ENCODE data around the gene ZNF791.
"Not testable (repeated sequence)": the region's sequence is repeated elsewhere in the genome, so short reads cannot be mapped to it uniquely, and the experiment has no call there.

Gene ZNF791

GRCh38 chr19:12610540-12611360, at the start of gene ZNF791, which contains the start of gene ZNF490:
ZNF791 (plus strand) TSS chr19:12610920; CDS start chr19:12611080, 160 bp downstream.
ZNF490 (minus strand) TSS chr19:12610813; CDS start chr19:12610680, 133 bp downstream.
- DNase-seq: peak; percentile 56 to 97 (median 94)

- DNase-seq: peak in 13 of 14 donors; percentile 29 to 90 (median 82)
Observed at GRCh38 chr19:12564016-12564664, 46.6 kb upstream of the ZNF791 start.

- DNase-seq: not testable (repeated sequence)
Observed at GRCh38 chr19:12566380-12566779, 44.3 kb upstream of the ZNF791 start.

GRCh38 chr19:12567951-12568350, 42.8 kb upstream of the ZNF791 start:
- no peak for DNase-seq

- DNase-seq: no peak
Observed at GRCh38 chr19:12574036-12574435, 36.7 kb upstream of the ZNF791 start.

GRCh38 chr19:12578641-12579040, 32.1 kb upstream of the ZNF791 start:
- no peak for DNase-seq

- DNase-seq: no peak
Observed at GRCh38 chr19:12580180-12580694, 30.5 kb upstream of the ZNF791 start.

GRCh38 chr19:12581100-12581499, 29.6 kb upstream of the ZNF791 start:
- no peak for DNase-seq

- DNase-seq: no peak
Observed at GRCh38 chr19:12596485-12596884, 14.2 kb upstream of the ZNF791 start.

- DNase-seq: no peak
Observed at GRCh38 chr19:12596927-12597548, 13.7 kb upstream of the ZNF791 start.

- no peak for DNase-seq
Observed at GRCh38 chr19:12597594-12597993, 13.1 kb upstream of the ZNF791 start.

GRCh38 chr19:12603714-12604113, 7.0 kb upstream of the ZNF791 start:
- no peak for DNase-seq

GRCh38 chr19:12606796-12607195, 3.9 kb upstream of the ZNF791 start:
- no peak for DNase-seq

- peak in 1 of 14 donors; percentile 13 for DNase-seq
Observed at GRCh38 chr19:12607631-12608030, 3.1 kb upstream of the ZNF791 start.

GRCh38 chr19:12611361-12611699, 610 bp downstream of the ZNF791 start:
- DNase-seq: peak in 9 of 14 donors; percentile 37 to 68 (median 61)

- DNase-seq: no peak
Observed at GRCh38 chr19:12617646-12618045, 6.9 kb downstream of the ZNF791 start.

GRCh38 chr19:12621253-12622024, 10.7 kb downstream of the ZNF791 start:
- DNase-seq: not testable (repeated sequence)

- DNase-seq: no peak
Observed at GRCh38 chr19:12623361-12624031, 12.8 kb downstream of the ZNF791 start.

GRCh38 chr19:12626958-12627357, 16.2 kb downstream of the ZNF791 start:
- DNase-seq: no peak

GRCh38 chr19:12628040-12629022, 17.6 kb downstream of the ZNF791 start:
- DNase-seq: no peak

Data from C1 segment of cervical spinal cord (tissue), 14 donors.